HG02759 (cell line): ENCODE results near the gene GRK3.

Experiments
- ATAC-seq: cut with Tn5 transposase; IDR thresholded peaks from one replicate; pipeline ENCODE4 v1.9.1; 2021; ENCODE audit warnings: mild to moderate bottlenecking, moderate library complexity; ENCODE audit not compliant: unreplicated experiment

Gene GRK3

DNA sequence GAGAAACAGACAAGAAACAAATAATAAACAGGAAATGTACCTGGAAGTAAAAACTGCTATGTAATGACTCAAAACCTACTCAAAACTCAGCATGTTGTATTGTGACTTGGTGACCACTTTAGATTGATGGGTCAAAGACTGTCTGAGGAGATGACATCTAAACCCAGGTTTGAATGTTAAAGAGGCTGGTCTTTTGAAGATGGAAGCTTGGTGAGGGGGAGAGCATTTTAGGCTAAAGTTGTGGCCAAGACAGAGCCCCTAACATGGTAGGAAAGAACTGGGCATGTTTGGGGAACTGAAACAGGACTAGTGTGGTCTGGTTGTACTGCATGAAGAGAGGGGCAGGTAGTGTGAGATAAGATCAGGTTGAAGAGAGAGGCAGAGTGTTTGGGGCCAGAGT, 92.2 kb downstream of the GRK3 start:
- peak; percentile 94 for ATAC-seq

DNA sequence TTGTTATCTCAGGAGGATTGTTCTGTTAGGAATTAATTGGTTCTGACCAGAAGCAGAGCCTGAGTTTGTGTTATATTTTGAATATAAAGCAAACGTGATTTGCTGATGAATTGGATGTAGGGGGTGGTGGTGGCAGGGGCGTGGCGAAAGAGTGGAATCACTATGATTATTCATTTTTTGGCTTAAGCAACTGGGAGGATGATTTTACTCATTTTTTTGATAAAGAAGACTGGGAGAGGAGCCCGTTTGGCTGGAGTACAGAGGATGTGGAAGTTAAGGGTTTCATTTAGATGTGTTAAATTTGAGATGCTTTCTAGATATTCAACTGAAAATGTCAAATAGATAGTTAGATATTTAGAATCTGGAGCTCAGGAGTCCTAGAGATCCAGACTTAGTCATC, 94.2 kb downstream of the GRK3 start:
- ATAC-seq, result no peak

DNA sequence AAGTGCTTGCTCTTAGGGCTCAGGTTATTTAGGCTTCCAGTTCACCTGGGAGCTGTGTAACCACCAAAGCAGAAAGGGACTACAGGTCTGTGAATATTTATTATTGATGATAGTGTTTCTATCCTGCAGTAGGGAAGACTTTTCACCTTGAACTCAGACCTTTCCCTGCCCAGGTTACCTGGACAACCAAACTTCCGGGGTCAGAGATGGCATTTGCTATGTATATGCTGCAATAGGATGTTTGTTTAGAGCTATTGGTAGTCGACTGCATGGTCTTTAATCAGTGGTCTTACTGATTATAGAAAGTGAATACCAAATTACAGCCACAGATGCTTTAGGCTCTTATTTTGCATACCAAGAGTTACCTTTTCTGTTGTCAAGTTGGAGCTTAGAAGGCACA, 94.9 kb downstream of the GRK3 start:
- no peak for ATAC-seq

DNA sequence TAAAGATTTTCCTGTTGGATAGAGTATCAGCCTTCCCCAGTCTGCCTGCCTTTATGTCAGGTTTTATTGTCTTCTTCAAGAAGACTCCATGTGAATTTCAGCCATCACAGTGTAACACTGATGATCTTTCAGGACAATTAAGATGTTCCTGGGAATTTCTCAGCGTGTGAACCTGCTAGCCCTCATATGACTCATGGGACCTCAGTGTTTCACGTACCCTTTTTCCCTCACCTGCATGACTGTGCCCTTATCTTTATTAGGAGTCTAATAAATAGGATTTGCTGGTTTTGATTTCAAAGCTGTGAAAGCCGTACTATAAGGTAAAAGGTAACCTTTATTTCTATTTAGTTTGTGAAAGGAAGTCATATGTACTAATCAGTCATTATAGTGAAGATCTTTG, 95.9 kb downstream of the GRK3 start:
- no peak for ATAC-seq

DNA sequence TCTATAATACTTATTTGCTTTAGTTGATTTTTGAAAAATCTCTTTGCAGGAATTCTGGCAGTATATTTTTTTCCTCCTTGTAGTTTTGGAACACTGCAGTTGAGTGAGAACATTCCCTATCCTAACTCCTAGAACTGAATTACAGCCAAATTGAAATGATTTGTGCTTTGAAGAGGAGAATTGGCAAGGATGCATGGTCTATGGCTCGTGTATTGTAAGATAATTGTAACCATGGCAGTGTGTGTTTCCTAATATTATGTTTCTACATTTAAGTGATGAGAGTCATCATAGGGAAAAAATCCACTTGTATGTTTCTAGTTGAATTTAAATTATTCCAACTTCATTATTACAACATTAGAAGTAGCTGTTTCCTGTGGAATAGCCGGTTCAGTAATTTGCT, 96.6 kb downstream of the GRK3 start:
- no peak for ATAC-seq

DNA sequence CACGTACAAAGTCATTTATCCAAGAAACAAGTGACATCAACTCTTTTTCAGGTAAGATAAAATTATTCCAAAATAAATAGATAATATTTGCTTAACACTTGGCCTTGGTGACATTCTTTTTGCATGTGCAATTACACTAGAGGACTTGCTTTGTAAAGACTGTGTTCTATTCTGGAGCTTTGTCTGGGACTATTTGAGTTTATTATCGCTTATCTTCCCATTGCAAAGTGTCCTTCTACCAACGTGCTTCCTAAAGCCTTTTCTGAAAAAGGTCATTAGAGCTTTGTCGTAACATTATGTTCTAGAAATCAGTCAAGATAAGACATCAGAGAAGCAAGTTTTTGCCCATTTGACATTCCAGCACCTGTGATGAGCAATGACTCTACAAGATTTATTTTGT, 99.2 kb downstream of the GRK3 start:
- ATAC-seq, result no peak

DNA sequence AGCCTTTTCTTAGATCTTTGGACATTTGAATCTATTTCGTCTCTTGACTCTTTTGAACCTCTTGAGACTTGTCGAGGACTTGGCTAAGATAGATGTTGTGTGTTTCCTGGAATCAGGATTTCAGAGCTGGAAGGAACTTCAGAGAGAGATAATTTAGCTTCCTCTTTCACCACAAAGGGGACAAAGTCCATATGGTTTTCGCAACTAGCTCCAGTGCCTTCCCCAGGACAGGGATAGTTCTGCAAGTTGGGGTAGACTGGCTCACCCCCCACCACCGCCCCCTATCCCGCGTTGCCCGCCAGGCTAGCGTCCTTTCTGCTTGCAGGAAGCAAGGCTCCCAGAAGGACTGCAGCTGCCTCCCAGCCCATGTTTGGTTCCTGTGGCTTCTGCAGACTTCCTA, 101.8 kb downstream of the GRK3 start:
- ATAC-seq, result no peak

DNA sequence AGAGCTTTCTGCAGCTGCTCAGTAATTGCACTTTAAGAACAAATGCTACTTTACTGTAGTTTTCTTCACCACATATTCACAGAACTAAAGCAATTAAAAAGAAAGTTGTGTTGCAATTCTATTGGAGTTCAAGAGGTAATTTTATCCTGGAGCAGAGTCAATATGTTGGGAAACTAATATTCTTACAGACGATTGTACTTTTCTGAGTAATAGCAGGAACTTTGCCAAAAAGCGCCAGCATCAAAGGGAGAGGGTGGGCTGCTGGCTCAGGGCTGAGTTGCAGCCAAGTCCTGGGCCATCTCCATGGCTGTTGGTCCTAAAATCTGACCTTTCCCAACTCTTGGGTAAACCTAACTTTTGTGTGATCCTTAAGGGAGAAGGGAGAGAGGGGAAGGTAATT, 104.0 kb downstream of the GRK3 start:
- ATAC-seq, result no peak

DNA sequence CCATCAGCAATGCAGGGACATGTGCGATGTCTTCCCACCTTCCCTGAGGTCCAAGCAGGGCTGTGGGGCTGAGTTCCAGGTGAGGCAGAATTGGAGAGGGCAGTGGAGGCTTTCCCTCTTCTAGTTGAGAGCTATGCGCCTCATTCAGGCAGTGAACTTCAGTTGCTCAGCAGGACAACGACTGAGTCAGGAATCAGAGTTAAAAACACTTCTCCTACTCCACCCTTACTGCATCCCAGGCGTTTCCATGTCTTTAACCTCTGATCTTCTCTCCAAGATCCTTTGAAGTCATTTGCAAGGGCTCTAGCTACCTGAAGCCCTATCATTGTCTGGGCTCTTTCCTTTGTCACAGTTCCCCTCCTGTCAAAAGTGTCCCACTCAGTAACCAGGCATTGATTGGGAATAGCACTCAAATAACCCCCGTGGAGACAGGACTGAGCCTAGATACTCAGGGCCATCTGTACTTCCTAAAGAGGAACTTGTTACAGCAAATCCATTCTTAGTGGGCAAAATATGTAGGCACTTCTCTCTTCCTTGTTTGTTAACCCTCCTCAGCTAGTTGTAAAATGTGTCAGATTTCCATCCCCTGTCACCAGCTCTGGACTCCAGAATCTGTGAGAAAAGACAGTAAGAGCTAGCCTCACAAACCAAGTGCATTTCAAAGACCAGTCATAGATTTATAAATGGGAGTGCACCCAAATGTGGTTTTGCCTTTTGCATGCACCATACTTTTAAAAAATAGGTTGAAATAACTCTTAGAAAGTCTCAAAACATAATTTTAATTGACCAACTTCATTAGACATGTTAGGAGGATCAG, 105.0 kb downstream of the GRK3 start:
- ATAC-seq, result no peak

DNA sequence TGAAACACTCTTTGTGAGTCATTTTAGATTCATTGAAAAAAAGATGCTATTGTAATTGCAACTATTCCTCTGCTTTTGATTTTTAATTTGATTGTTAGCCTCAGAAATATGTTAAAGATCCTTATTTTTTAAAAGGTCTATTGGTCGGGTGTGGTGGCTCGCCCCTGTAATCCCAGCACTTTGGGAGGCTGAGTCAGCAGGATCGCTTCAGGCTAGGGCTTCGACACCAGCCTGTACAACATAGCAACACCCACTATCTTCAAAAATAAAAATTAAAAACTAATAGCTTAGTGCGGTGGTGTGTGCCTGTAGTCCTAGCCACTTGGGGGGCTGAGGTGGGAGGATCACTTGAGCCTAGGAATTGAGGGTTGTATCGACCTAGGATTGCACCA, 105.6 kb downstream of the GRK3 start:
- no peak for ATAC-seq

DNA sequence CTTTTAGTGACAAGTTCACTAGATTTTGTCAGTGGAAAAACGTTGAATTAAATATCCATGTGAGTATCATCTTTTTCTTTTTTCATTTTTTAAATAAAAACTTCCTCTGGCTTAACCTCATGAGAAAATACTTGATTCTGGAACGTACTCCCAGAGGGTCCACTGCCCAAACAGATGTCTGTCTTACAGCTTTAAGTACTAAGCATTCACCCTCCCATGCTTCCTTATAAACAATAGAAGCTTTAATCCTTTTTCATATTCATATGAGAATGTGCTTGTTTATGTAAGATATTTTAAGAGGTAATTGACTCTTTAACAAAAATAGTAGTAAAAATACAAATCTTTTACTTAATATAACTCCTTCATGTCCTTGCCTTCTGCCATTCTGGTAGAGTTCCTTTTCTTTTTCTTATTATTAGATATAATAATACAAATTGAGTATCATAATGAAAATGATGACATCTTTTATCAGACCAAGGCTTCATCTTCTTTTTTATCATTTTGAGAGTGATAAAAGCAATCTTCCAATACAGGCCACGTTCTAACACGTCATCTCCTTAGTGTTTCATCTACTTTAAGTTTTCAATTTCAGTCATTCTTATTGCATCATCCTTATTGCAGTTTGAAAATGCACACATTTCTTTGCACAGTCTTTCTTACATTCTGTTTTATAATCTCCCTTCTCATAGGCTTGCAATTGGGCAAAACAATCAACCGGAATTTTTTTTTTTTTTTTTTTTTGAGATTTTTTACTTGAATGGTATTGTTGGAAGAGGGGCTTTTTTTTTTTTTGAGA, 108.0 kb downstream of the GRK3 start:
- no peak for ATAC-seq

DNA sequence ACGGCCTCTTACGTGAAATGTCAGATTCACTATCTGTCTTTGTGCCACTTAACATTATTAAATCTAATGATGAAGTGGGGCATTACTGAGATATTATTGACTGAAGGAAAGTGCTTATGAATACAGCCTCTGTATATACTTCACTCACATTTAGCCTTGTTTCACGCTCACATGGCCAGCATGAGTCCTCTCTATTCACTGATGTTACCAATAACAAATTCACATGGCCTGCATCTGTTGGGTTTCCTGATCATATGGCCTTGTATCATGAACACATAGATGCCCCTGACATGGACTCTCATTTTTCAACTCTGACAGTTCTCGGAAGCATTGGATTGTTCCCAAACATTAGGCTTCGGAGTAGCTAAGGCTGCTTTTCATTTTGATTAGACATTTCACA, 109.2 kb downstream of the GRK3 start:
- no peak for ATAC-seq

DNA sequence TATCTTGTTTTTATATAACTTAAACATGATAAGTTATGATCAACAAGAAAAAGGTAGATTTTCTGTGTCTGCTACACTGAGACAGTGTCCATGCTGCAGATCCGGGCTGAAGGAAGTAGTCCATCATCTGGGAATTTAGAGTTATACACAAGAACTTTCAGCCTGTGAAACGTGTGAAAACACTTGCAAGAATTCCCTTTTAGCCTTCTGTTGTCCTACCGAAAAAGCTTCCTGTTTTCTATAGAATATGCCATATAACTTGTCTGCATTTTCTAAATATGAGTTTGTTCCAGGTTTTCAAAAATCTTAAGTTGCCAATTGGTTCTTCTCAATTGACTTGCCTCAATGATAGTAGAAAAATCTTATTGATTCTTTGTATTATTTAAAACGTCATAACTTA, 113.2 kb downstream of the GRK3 start:
- ATAC-seq, result no peak

DNA sequence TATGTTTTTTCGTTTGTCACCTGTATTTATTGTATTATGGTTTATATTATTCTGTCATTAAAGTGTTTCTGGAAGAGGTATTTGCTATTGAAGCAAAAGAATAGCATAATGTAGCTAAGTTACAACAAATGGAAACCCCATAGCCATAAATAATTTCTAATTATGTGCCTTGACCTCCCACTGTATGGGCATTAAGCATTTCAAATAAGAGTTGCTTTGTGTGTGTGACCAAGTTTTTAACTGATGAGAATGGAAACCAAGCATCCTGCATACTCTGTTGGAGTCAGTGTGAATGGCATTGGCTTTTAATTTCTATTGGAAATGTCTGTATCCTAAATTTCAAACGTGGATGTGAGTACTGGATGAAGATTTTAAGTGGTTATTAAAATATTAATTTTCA, 115.6 kb downstream of the GRK3 start:
- no peak for ATAC-seq

DNA sequence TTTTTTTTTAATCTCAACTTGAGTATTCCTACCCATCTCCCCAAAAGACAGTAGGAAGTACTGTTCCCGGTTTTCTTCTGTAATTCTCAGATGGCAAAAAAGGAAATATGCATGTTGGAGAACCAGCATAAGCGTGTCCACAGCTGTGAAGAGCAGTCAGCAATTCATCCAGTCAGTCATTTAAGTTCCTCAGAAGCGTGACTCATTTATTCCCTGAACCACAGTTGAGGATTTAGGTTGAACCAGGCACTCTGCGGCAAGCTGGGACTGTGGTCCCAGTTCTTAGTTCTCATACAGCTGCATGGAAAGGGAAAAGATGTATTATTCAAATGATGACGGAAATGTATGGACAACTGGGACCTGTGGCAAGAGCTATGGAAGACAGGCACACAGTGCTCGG, 116.5 kb downstream of the GRK3 start:
- no peak for ATAC-seq

DNA sequence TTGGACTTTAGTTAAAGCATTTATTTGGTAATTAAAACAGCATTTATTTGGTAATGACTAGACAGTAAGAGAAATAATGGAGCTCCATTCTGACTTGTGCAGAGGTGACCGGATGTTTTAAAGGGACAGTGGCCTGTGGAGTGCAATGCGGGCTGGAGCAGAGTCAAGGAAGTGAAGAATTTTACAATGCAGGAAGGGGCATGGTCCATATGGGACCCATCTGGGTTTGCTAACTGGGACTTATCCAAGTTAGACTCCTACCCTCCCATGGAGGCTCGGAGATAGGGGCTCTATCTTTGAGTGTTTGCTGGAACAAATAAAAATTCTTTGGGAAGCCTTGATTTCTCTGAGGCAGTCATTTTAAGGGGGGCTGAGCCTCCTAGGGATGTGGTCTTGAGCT, 117.6 kb downstream of the GRK3 start:
- ATAC-seq, result no peak

DNA sequence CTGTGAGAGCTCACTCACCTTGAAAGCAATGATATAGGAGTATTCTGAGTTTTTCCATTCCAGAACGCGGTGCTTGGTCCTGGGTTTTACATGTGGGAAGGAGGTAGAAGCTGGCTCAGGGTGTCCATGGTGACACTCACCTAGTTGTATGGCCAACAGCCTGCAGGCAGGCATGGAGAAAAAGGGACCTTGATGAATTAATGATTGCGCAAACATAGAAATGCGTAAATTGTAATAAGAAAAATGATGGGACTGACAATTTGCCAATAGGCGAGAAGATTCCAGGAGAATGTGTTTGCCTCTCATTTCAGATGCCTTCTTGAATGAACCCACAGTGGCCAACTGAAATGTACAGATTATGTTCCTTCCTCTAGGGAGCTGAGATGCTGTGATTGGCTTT, 124.2 kb downstream of the GRK3 start:
- ATAC-seq, result no peak

DNA sequence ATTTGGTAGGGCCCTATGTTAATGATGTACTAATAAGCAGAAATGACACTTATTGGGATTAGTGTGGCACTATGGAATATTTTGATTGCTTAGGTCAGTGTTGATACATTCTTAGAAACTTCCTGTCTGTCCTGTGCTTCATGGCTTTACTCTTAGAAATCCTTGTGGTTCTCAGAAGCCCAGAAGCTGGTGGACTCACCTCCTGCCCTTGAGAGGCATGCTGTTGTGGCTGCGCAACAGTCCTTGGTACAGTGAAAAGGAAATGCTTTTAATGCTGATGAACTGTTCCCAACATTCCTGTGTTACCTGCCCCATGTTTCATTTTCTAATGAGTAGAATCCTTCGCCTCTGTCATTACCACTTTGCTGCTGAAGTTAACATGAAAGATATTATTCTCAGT, 125.2 kb downstream of the GRK3 start:
- ATAC-seq, result no peak

DNA sequence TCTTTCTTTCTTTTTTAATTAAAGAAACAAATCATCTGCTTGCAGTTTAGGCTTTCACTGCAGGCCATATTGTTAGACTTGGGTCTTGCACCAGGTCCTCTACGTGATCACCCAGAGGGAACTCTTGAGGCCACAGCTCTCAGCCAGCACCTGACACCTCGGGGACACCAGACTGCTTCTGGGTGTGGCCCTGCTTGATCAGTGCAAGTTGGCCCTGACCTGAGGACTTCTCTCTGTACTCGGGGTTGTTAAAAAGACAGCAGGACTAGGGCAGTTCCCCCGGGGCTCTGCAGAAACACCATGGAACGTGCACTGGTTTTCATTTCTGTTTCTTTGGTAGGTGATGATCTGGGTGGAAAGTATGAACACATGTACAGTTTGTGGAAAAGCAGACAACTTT, 126.3 kb downstream of the GRK3 start:
- ATAC-seq, result no peak

DNA sequence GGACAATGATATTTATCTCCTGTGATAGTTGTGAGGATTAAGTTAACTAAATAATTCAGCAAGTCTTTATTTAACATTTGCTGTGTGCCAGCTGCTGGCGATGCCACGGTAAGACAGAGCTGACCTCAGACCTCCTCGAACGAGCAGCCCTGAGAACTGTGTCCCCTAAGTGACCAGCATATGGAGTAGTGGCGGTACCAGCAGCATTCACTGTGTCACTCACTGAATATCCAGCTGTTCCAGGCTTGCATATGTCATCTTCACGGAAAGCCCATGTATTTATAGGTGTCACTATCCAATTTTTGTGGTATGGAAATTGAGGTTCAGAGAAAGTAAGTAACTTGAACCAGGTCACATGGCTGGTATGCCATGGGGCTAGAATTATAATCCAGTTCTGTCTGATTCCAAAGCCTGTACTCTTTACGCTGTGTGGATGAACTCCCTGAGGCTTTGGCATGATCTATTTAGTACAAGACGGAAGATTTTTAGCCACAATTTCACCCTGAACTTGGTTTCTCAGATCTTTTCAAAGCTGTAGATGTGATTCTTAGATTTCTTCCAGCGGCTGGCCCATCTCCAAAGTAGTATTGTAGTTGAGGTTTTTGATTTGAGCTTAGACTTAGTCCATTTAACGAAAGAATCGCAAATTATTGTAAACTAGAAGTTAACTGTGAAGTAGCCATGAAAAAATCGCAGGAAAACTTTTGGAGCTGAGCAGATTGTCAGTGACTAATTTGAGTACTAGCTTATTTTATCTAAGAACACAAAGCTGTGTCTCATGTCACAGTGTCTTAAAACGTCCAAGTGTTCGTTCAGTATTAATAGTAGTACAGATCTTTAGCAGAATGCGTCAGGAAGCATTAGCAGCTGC, 128.2 kb downstream of the GRK3 start:
- no peak for ATAC-seq

DNA sequence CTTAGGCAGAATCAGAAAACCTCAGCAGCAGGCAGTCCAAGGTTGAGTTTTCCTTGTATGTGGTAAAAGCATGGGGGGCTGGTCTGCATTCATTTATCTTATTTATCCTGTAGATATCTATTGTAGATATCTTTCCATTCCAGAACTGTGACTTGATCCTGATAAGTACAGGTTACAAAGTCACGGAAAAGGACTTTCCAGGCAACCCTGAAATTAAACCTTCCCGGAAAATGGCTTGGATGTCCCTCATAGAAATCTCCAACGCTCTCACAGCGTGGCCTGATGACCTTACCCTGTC, 128.7 kb downstream of the GRK3 start:
- ATAC-seq, result no peak
